Astrocyte of the cerebellum (primary cell): Measurements from ENCODE around the gene DDX60.

Experiments
- DNase-seq: peaks from one replicate; pipeline ENCODE4 v3.0.0-alpha.2; 2011; ENCODE audit warnings: low read depth
- H3K4me3 ChIP-seq: 2 replicates; pipeline ENCODE4 v1.5.1; 2011; ENCODE audit warnings: mild to moderate bottlenecking, low read depth, low read length, moderate library complexity
- CTCF ChIP-seq: IDR thresholded peaks from 2 replicates; pipeline ENCODE4 v1.5.1; 2012; ENCODE audit warnings: low read length, low read depth, moderate library complexity, mild to moderate bottlenecking; ENCODE audit errors: missing control alignments
- in situ Hi-C: cut with HindIII; loops from 2 replicates; pipeline ENCODE4 v1.10.0; 2017; ENCODE audit warnings: low sequenced_read_pairs

The DDX60 gene

GRCh38 chr4:168259096-168259495 is 59.5 kb downstream of the DDX60 start:
- no peak for DNase-seq
- in situ Hi-C loops = loop anchor here (5.0 kb wide), 1 partner anchor 37 kb away; no protein-coding TSS in a partner anchor
- H3K4me3 ChIP-seq = no peak overlapping the region
- no peak for TF ChIP-seq CTCF

GRCh38 chr4:168257768-168258167 is 60.8 kb downstream of the DDX60 start:
- in situ Hi-C loops = loop anchor here (5.0 kb wide), 1 partner anchor 35 kb away; no protein-coding TSS in a partner anchor
- no peak overlapping the region for H3K4me3 ChIP-seq
- no peak for TF ChIP-seq CTCF
- DNase-seq = no peak

GRCh38 chr4:168248176-168248710 is 70.3 kb downstream of the DDX60 start:
- TF ChIP-seq CTCF = no peak
- in situ Hi-C loops = no loop called here
- no peak for DNase-seq
- no peak overlapping the region for H3K4me3 ChIP-seq

- in situ Hi-C loops = no loop called here
- H3K4me3 ChIP-seq = no peak overlapping the region
- DNase-seq = no peak
- no peak for TF ChIP-seq CTCF
Measured at GRCh38 chr4:168247603-168248002, 70.9 kb downstream of the DDX60 start.

- no peak overlapping the region for H3K4me3 ChIP-seq
- no peak for TF ChIP-seq CTCF
- in situ Hi-C loops = no loop called here
Measured at GRCh38 chr4:168241953-168242352, 76.6 kb downstream of the DDX60 start.

GRCh38 chr4:168240821-168241220 is 77.7 kb downstream of the DDX60 start:
- in situ Hi-C loops = no loop called here
- DNase-seq = no peak
- H3K4me3 ChIP-seq = no peak overlapping the region
- TF ChIP-seq CTCF = no peak

More at GRCh38 chr4:168241953-168242352, 76.6 kb downstream of the DDX60 start:
- DNase-seq = no peak
